OCI-LY7 (cell line): ENCODE measurements around the gene IL21.

Experiments
- CTCF ChIP-seq: fragments of 200-600 bp; sonication (generic); conservative IDR thresholded peaks from 2 replicates; pipeline ENCODE4 v1.5.1; 2014; ENCODE audit warnings: mild to moderate bottlenecking, antibody characterized with exemption, low read length, moderate library complexity, mixed read lengths
- EZH2phosphoT487 ChIP-seq: fragments of 200-600 bp; sonication (generic); IDR thresholded peaks from 2 replicates; pipeline ENCODE4 v1.6.1; 2018; ENCODE audit warnings: low read depth, borderline replicate concordance, mild to moderate bottlenecking, mixed run types, antibody characterized with exemption, low read length, moderate library complexity, mixed read lengths

GRCh38 chr4:122658818-122659295 is 38.0 kb upstream of the IL21 start:
- TF ChIP-seq CTCF (no peak), EZH2phosphoT487 (no peak)
